GM23338 (cell line): Measurements from ENCODE around the gene ANKLE2.

ENCODE experiments used
- EZH2 ChIP-seq: fragments of 200-600 bp; sonication (generic); IDR thresholded peaks from one replicate; pipeline ENCODE4 v1.8.0; 2017; ENCODE audit warnings: antibody characterized with exemption, mild to moderate bottlenecking, low read depth; ENCODE audit not compliant: unreplicated experiment
- EZH2phosphoT487 ChIP-seq: fragments of 200-600 bp; sonication (generic); IDR thresholded peaks from one replicate; pipeline ENCODE4 v1.8.1; 2018; ENCODE audit warnings: antibody characterized with exemption; ENCODE audit not compliant: unreplicated experiment
- JUNB ChIP-seq: IDR thresholded peaks from one replicate; pipeline ENCODE4 v1.6.1; 2016; ENCODE audit warnings: antibody characterized with exemption; ENCODE audit not compliant: unreplicated experiment
- NANOG ChIP-seq: IDR thresholded peaks from 2 replicates; pipeline ENCODE4 v1.6.1; 2016; ENCODE audit warnings: antibody characterized with exemption, borderline replicate concordance
- POLR2AphosphoS5 ChIP-seq: IDR thresholded peaks from 2 replicates; pipeline ENCODE4 v1.6.1; 2016; ENCODE audit warnings: antibody characterized with exemption, low read depth
- STAT1 ChIP-seq: IDR thresholded peaks from one replicate; pipeline ENCODE4 v1.6.1; 2016; ENCODE audit warnings: antibody characterized with exemption; ENCODE audit not compliant: unreplicated experiment
- ZNF114 ChIP-seq: fragments of 250-450 bp; sonication (Bioruptor Pico); IDR thresholded peaks from 2 replicates; pipeline ENCODE4 v1.5.0; 2020; ENCODE audit warnings: mild to moderate bottlenecking, moderate library complexity
- TF ChIP-seq, protein P1 (sequence below): IDR thresholded peaks from one replicate; pipeline ENCODE4 v1.6.1; 2018; ENCODE audit warnings: antibody characterized with exemption; ENCODE audit not compliant: unreplicated experiment
- TF ChIP-seq, protein P2 (sequence below), 2 experiments: fragments of 200-600 bp in 1 of 2; sonication (generic) in 1 of 2; conservative IDR thresholded peaks; 2 replicates each; pipeline versions ENCODE4 v1.5.1 to v1.6.1; 2016 to 2017; ENCODE audit warnings: antibody characterized with exemption in 2 of 2, low read depth in 2 of 2, mild to moderate bottlenecking in 2 of 2, moderate library complexity in 1 of 2
- TF ChIP-seq, protein P3 (sequence below): IDR thresholded peaks from 2 replicates; pipeline ENCODE4 v1.6.1; 2016; ENCODE audit warnings: antibody characterized with exemption

DNA sequence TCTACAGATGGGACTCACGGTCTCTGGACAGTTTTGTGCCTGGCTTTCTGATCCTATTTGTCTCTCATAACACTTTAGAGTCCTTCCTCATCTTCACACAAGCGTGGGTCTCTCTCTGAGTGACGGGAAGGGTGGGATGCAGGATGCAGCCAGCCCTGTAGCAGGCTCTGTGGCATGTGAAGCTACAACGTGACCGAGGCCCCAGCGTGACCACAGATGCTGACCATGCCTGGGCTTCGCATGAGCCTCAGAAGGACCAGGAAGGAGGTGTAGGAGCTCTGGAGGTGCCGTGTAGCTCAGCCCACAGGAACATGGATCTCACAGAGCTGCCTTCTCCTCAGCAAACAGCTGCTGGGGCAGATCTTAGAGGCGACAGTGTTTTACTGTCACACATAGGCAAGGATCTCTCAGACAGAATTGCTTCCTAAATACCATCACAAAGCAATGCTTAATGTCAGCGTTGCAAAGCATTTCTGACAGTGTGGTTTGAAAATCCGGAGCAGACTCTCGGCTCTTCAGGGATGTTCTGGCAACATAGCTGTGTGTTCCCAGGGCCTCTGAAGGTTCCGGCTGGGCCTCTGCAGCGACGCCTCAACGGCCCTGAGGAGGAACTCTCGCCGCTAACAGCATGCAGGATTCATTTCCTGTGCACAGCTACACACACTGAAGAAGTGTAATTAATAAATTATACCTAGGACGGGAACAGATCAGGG is 21.9 kb downstream of the ANKLE2 start:
- TF ChIP-seq, protein P1, sequence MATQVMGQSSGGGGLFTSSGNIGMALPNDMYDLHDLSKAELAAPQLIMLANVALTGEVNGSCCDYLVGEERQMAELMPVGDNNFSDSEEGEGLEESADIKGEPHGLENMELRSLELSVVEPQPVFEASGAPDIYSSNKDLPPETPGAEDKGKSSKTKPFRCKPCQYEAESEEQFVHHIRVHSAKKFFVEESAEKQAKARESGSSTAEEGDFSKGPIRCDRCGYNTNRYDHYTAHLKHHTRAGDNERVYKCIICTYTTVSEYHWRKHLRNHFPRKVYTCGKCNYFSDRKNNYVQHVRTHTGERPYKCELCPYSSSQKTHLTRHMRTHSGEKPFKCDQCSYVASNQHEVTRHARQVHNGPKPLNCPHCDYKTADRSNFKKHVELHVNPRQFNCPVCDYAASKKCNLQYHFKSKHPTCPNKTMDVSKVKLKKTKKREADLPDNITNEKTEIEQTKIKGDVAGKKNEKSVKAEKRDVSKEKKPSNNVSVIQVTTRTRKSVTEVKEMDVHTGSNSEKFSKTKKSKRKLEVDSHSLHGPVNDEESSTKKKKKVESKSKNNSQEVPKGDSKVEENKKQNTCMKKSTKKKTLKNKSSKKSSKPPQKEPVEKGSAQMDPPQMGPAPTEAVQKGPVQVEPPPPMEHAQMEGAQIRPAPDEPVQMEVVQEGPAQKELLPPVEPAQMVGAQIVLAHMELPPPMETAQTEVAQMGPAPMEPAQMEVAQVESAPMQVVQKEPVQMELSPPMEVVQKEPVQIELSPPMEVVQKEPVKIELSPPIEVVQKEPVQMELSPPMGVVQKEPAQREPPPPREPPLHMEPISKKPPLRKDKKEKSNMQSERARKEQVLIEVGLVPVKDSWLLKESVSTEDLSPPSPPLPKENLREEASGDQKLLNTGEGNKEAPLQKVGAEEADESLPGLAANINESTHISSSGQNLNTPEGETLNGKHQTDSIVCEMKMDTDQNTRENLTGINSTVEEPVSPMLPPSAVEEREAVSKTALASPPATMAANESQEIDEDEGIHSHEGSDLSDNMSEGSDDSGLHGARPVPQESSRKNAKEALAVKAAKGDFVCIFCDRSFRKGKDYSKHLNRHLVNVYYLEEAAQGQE, result no peak
- TF ChIP-seq JUNB (no peak), POLR2AphosphoS5 (no peak), EZH2 (no peak), NANOG (no peak), STAT1 (no peak), EZH2phosphoT487 (no peak), ZNF114 (CRISPR knock-in tag) (no peak)
- TF ChIP-seq, protein P2, sequence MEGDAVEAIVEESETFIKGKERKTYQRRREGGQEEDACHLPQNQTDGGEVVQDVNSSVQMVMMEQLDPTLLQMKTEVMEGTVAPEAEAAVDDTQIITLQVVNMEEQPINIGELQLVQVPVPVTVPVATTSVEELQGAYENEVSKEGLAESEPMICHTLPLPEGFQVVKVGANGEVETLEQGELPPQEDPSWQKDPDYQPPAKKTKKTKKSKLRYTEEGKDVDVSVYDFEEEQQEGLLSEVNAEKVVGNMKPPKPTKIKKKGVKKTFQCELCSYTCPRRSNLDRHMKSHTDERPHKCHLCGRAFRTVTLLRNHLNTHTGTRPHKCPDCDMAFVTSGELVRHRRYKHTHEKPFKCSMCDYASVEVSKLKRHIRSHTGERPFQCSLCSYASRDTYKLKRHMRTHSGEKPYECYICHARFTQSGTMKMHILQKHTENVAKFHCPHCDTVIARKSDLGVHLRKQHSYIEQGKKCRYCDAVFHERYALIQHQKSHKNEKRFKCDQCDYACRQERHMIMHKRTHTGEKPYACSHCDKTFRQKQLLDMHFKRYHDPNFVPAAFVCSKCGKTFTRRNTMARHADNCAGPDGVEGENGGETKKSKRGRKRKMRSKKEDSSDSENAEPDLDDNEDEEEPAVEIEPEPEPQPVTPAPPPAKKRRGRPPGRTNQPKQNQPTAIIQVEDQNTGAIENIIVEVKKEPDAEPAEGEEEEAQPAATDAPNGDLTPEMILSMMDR (conservative IDR thresholded peaks at IDR 0.05; ENCODE audit: low read depth in 2 of 2), result no peak
- TF ChIP-seq, protein P3, sequence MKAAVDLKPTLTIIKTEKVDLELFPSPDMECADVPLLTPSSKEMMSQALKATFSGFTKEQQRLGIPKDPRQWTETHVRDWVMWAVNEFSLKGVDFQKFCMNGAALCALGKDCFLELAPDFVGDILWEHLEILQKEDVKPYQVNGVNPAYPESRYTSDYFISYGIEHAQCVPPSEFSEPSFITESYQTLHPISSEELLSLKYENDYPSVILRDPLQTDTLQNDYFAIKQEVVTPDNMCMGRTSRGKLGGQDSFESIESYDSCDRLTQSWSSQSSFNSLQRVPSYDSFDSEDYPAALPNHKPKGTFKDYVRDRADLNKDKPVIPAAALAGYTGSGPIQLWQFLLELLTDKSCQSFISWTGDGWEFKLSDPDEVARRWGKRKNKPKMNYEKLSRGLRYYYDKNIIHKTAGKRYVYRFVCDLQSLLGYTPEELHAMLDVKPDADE, result no peak
